Measurements from ENCODE around the gene RPL4. TPM values are rescaled to one million over a fixed set of nuclear protein-coding genes. Genes with fewer than 3 reads are reported as not detected.

The RPL4 gene
- total RNA-seq, 1 experiment from 2014 or later: 3,988 TPM

GRCh38 chr15:66508293-66508883 is 3.7 kb upstream of the RPL4 start:
- no peaks in the 10 kb centered on the region for H4K20me1 ChIP-seq (ENCODE audit: control insufficient read depth, insufficient read depth, insufficient read length)
- H3K23ac ChIP-seq (ENCODE audit: insufficient read length, low read depth, low read length): no peak overlapping the region
- no peak overlapping the region for H3K18ac ChIP-seq (ENCODE audit: insufficient read length, low read depth, low read length)
- no peak overlapping the region for H3K14ac ChIP-seq (ENCODE audit: insufficient read depth, low read length)
- TF ChIP-seq, protein P1, sequence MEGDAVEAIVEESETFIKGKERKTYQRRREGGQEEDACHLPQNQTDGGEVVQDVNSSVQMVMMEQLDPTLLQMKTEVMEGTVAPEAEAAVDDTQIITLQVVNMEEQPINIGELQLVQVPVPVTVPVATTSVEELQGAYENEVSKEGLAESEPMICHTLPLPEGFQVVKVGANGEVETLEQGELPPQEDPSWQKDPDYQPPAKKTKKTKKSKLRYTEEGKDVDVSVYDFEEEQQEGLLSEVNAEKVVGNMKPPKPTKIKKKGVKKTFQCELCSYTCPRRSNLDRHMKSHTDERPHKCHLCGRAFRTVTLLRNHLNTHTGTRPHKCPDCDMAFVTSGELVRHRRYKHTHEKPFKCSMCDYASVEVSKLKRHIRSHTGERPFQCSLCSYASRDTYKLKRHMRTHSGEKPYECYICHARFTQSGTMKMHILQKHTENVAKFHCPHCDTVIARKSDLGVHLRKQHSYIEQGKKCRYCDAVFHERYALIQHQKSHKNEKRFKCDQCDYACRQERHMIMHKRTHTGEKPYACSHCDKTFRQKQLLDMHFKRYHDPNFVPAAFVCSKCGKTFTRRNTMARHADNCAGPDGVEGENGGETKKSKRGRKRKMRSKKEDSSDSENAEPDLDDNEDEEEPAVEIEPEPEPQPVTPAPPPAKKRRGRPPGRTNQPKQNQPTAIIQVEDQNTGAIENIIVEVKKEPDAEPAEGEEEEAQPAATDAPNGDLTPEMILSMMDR (conservative IDR thresholded peaks at IDR 0.05): no peak
- H2BK12ac ChIP-seq (ENCODE audit: insufficient read length, low read depth, low read length): no peak overlapping the region
- Mint-ChIP-seq H3K36me3 (ENCODE audit: insufficient read depth in 1 of 3, low read depth in 3 of 3) (peaks cover 12 to 29% (median 28%) of the 10 kb centered on the region in 3 experiments), H3K27ac (no peak overlapping the region; a peak in 1 of 7 replicates), H3K4me3 (no peak overlapping the region), H3K4me1 (peaks cover 12 to 19% of the 10 kb centered on the region in 2 experiments; a peak in 3 of 4 replicates), H3K27me3 (ENCODE audit: low read depth) (no peaks in the 10 kb centered on the region), H3K9me3 (no peaks in the 10 kb centered on the region; a peak in 2 of 5 replicates)
- no peak overlapping the region for H3T11ph ChIP-seq (ENCODE audit: low read length)
- H2BK15ac ChIP-seq (ENCODE audit: low read depth, low read length): no peak overlapping the region
- no peak overlapping the region for H3K4me2 ChIP-seq (ENCODE audit: insufficient read depth, insufficient read length, low read length)
- no peak overlapping the region for H3K4ac ChIP-seq (ENCODE audit: low read depth, low read length)
- DNase-seq: no peak
- no peak overlapping the region for H4K8ac ChIP-seq (replicated peaks; ENCODE audit: insufficient read length, low read depth, low read length)
- no peaks in the 10 kb centered on the region for H3K27me3 ChIP-seq (ENCODE audit: insufficient read depth, low read length)
- no peak overlapping the region for H4K5ac ChIP-seq (ENCODE audit: insufficient read length, low read depth, low read length)
- H3K4me1 ChIP-seq (ENCODE audit: insufficient read depth, low read length): no peaks in the 10 kb centered on the region
- no peak overlapping the region for H2BK20ac ChIP-seq (ENCODE audit: low read depth, low read length, poor library complexity, severe bottlenecking)
- no peaks in the 10 kb centered on the region for H3K79me1 ChIP-seq (ENCODE audit: insufficient read depth, low read depth, low read length, poor library complexity, severe bottlenecking)
- H4K91ac ChIP-seq (ENCODE audit: insufficient read length, low read depth, low read length): no peak overlapping the region
- no peak overlapping the region for H3K56ac ChIP-seq (ENCODE audit: insufficient read length, low read depth, low read length)
- no peak overlapping the region for H3K9ac ChIP-seq (ENCODE audit: extremely low read depth, insufficient read length, low read length)
- no peak overlapping the region for H2AK5ac ChIP-seq (ENCODE audit: insufficient read length, low read length)
- no peaks in the 10 kb centered on the region for H3K9me3 ChIP-seq (ENCODE audit: control insufficient read depth, low read depth, low read length)
- peaks cover 22% of the 10 kb centered on the region; the same call in 1 of the 2 replicates for H3K79me2 ChIP-seq (ENCODE audit: insufficient read depth, low read length)
- no peak overlapping the region for H2BK120ac ChIP-seq (ENCODE audit: low read depth, low read length, poor library complexity, severe bottlenecking)
- H2AFZ ChIP-seq (ENCODE audit: low read length): no peak overlapping the region
- no peak overlapping the region for H2BK5ac ChIP-seq (ENCODE audit: insufficient read length, low read length)
- no peaks in the 10 kb centered on the region for H3K23me2 ChIP-seq (ENCODE audit: insufficient read length, low read depth, low read length, poor library complexity, severe bottlenecking)
- no CpG with 5 or more reads among the region's 3 CpGs for WGBS (ENCODE audit: extremely low coverage, insufficient read length, low lambda C conversion rate)
- no peak overlapping the region for H3K27ac ChIP-seq (ENCODE audit: insufficient read length, low read depth, low read length)

Data from H9 (cell line).